Stimulated activated CD4-positive, alpha-beta T cell treated with anti-CD3 and anti-CD28 coated beads, Interleukin-2, amount 100 ng/mL, for 4 hours (primary cell): ENCODE results near the gene TMEM115.
"Not testable (repeated sequence)": the region's sequence is repeated elsewhere in the genome, so short reads cannot be mapped to it uniquely, and the experiment has no call there.

Experiments
- DNase-seq: peaks from one replicate; pipeline ENCODE4 v3.0.0-alpha.2; 2020; ENCODE audit warnings: low read depth

TMEM115 gene

GRCh38 chr3:50318615-50319014, 40.7 kb downstream of the TMEM115 start:
- no peak for DNase-seq

- DNase-seq = no peak
These were observed 41.2 kb downstream of the TMEM115 start for GRCh38 chr3:50318163-50318562.

GRCh38 chr3:50317300-50317699, 42.0 kb downstream of the TMEM115 start:
- DNase-seq = no peak

- peak; percentile 49 for DNase-seq
These were observed 42.6 kb downstream of the TMEM115 start for GRCh38 chr3:50316657-50317242.

GRCh38 chr3:50314816-50315215, 44.5 kb downstream of the TMEM115 start:
- no peak for DNase-seq

GRCh38 chr3:50314342-50314741, 45.0 kb downstream of the TMEM115 start:
- DNase-seq = no peak

GRCh38 chr3:50312041-50312440, 47.3 kb downstream of the TMEM115 start:
- not testable (repeated sequence) for DNase-seq
